B cell (primary cell): ENCODE measurements around the gene PI4KB. TPM values are rescaled to one million over a fixed set of nuclear protein-coding genes. Genes with fewer than 3 reads are reported as not detected.

Experiments used
- ATAC-seq: fragments of 200-7000 bp; cut with Tn5 transposase; one replicate; pipeline ENCODE4 v1.10.0; 2021; ENCODE audit warnings: low read depth, mild to moderate bottlenecking, moderate number of reproducible peaks, moderate library complexity
- CTCF ChIA-PET: fragments of 350-600 bp; sonication (Branson Sonifier 250); formaldehyde crosslinking; loops from one replicate; lab custom pipeline; 2021; ENCODE audit warnings: antibody characterized with exemption, inconsistent platforms; lab: Charles Lee
- POLR2A ChIA-PET: fragments of 350-600 bp; sonication (Branson Sonifier 250); formaldehyde crosslinking; loops from one replicate; lab custom pipeline; 2021; ENCODE audit warnings: antibody characterized with exemption; lab: Charles Lee
- DNase-seq: peaks from one replicate; pipeline ENCODE4 v3.0.0; 2013
- H2AFZ ChIP-seq: 2 replicates; pipeline ENCODE4 v1.6.1; 2012; ENCODE audit warnings: mild to moderate bottlenecking, low read depth, low read length; ENCODE audit not compliant: insufficient read depth, poor library complexity, severe bottlenecking
- H3K27ac ChIP-seq, 2 donors: 1 replicate in 1 of 2; 2 replicates in 1 of 2; pipeline ENCODE4 v1.5.1; 2012 to 2013; ENCODE audit warnings: low read length in 2 of 2, mild to moderate bottlenecking in 2 of 2, moderate library complexity in 1 of 2
- H3K27me3 ChIP-seq, 4 experiments: fragments of 200-600 bp in 1 of 4; sonication (generic) in 1 of 4; replicated peaks in 1 of 4; 1 replicate in 2 of 4; 2 replicates in 2 of 4; pipeline versions ENCODE4 v1.6.1 to v1.7.0; 2013 to 2016; ENCODE audit warnings: low read length in 3 of 4, mild to moderate bottlenecking in 2 of 4, mixed read lengths in 1 of 4, moderate library complexity in 1 of 4; ENCODE audit not compliant: insufficient read depth in 4 of 4, control insufficient read depth in 3 of 4; ENCODE audit errors: control extremely low read depth in 1 of 4
- H3K36me3 ChIP-seq, 2 experiments: replicated peaks in 1 of 2; 1 replicate in 1 of 2; 2 replicates in 1 of 2; pipeline versions ENCODE4 v1.6.1 to v1.7.1; 2013; ENCODE audit warnings: low read length in 1 of 2; ENCODE audit not compliant: insufficient read depth in 2 of 2, control insufficient read depth in 1 of 2; ENCODE audit errors: control extremely low read depth in 1 of 2, extremely low read depth in 1 of 2
- H3K4me1 ChIP-seq, 2 donors: fragments of 200-600 bp in 1 of 2; sonication (generic) in 1 of 2; 1 replicate in 1 of 2; 2 replicates in 1 of 2; pipeline versions ENCODE4 v1.5.1 to v1.6.1; 2013 to 2017; ENCODE audit warnings: low read length in 2 of 2; ENCODE audit not compliant: control insufficient read depth in 2 of 2, insufficient read depth in 2 of 2
- H3K4me2 ChIP-seq: replicated peaks from 2 replicates; pipeline ENCODE3; 2012; ENCODE audit warnings: mild to moderate bottlenecking, low read depth, low read length; ENCODE audit not compliant: poor library complexity, severe bottlenecking
- H3K4me3 ChIP-seq, 5 experiments: fragments of 200-600 bp in 1 of 5; sonication (generic) in 1 of 5; 1 replicate in 3 of 5; 2 replicates in 2 of 5; pipeline versions ENCODE4 v1.5.1 to v1.7.0; 2011 to 2016; ENCODE audit warnings: low read length in 4 of 5, mild to moderate bottlenecking in 4 of 5, low read depth in 2 of 5, control low read depth in 1 of 5, moderate library complexity in 1 of 5; ENCODE audit not compliant: insufficient read depth in 1 of 5; ENCODE audit errors: control extremely low read depth in 1 of 5, extremely low read depth in 1 of 5
- H3K79me2 ChIP-seq: fragments of 200-600 bp; sonication (generic); one replicate; pipeline ENCODE4 v1.6.0; 2016; ENCODE audit warnings: low read length; ENCODE audit not compliant: control insufficient read depth, insufficient read depth
- H3K9ac ChIP-seq: fragments of 200-600 bp; sonication (generic); 2 replicates; pipeline ENCODE4 v1.6.1; 2017; ENCODE audit warnings: mild to moderate bottlenecking, low read length, moderate library complexity
- H3K9me3 ChIP-seq, 3 donors: one replicate each; pipeline versions ENCODE4 v1.6.1 to v1.7.1; 2013; ENCODE audit warnings: low read length in 2 of 3; ENCODE audit not compliant: control insufficient read depth in 2 of 3, insufficient read depth in 1 of 3; ENCODE audit errors: control extremely low read depth in 1 of 3
- H4K20me1 ChIP-seq: 2 replicates; pipeline ENCODE4 v1.6.0; 2012; ENCODE audit warnings: mild to moderate bottlenecking, low read length; ENCODE audit not compliant: insufficient read depth, control insufficient read depth, poor library complexity, severe bottlenecking
- H3K27ac Mint-ChIP-seq: one replicate; pipeline ENCODE4 v1.8.0; 2021; ENCODE audit warnings: mixed read lengths
- H3K27me3 Mint-ChIP-seq: one replicate; pipeline ENCODE4 v1.8.0; 2021; ENCODE audit warnings: mixed read lengths
- H3K4me1 Mint-ChIP-seq: one replicate; pipeline ENCODE4 v1.8.0; 2021; ENCODE audit warnings: mixed read lengths
- H3K4me3 Mint-ChIP-seq: one replicate; pipeline ENCODE4 v1.8.0; 2021; ENCODE audit warnings: mixed read lengths
- H3K9me3 Mint-ChIP-seq: one replicate; pipeline ENCODE4 v1.8.0; 2022; ENCODE audit warnings: mixed read lengths; ENCODE audit not compliant: insufficient read depth
- EZH2 ChIP-seq: IDR thresholded peaks from 2 replicates; pipeline ENCODE4 v1.6.1; 2012; ENCODE audit warnings: borderline replicate concordance, low read depth, mild to moderate bottlenecking, moderate library complexity, low read length; ENCODE audit not compliant: insufficient read depth, poor library complexity, severe bottlenecking
- WGBS: methylation state at CpG from one replicate; pipeline ENCODE4 v1.1.5; 2013; ENCODE audit warnings: missing lambda C conversion rate; ENCODE audit not compliant: insufficient coverage; 5-methylcytosine and 5-hydroxymethylcytosine counted together
- intact Hi-C: fragments of 100-400 bp; cut with micrococcal nuclease; formaldehyde crosslinking; loops from one replicate; pipeline ENCODE4 v1.10.0; 2022
- polyA plus RNA-seq: library from polyadenylated mRNA; depleted of rRNA; stranded (reverse); fragments of >200 nt; gene quantifications from 2 replicates; pipeline ENCODE4 v1.2.3, GENCODE V29; 2012
- total RNA-seq, 2 donors: library from RNA; stranded (reverse); fragments of 120-200 nt in 1 of 2; gene quantifications; 1 replicate in 1 of 2; 2 replicates in 1 of 2; pipeline versions ENCODE4 v1.2.3 to v1.2.4, GENCODE V29; 2013 to 2022
- TF ChIP-seq, protein P1 (sequence below): fragments of 200-600 bp; IDR thresholded peaks from one replicate; pipeline ENCODE4 v1.8.0; 2022; ENCODE audit warnings: antibody characterized with exemption, mild to moderate bottlenecking

The PI4KB gene
- total and polyA plus RNA-seq, 2 donors (not counting 1 experiment from before 2014, with no cell fraction given), result 110 to 138 TPM

DNA sequence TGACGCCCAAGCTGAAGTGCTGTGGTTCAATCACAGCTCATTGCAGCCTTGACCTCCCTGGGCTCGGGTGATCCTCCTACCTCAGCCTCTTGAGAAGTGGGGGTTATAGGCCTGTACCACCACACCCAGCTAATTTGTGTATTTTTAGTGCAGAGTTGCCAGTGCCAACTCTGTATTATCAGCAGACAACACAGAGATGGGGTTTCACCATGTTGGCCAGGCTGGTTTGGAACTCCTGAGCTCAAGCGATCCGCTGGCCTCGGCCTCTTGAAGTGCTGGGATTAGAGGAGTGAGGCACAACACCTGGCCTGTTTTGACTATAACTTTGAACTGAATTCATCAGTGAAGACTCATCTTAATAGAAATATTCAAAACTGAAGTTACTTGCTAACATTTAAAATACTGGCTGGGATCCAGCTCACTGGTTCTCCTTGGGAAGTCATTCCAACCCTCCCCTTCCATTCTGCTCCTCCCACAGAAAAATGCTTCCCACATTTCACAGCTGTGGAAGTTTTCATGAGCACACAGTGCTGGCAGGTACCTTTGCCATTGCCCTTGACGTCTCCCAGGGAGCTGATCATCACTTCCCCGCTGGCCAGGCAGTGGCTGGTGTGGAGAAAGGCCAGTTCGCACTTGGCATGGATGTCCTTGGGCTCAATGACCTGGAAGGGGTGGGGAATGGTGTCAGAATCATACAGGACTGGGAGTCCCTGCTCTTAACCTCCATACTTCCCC, 40.6 kb upstream of the PI4KB start:
- H4K20me1 ChIP-seq, result no peaks in the 10 kb centered on the region
- no CpG with 5 or more reads among the region's 8 CpGs for WGBS
- Mint-ChIP-seq H3K4me3 (no peak overlapping the region), H3K4me1 (no peaks in the 10 kb centered on the region), H3K27me3 (no peaks in the 10 kb centered on the region), H3K9me3 (no peaks in the 10 kb centered on the region), H3K27ac (no peak overlapping the region)
- POLR2A ChIA-PET, result no interaction called here
- intact Hi-C loops, result no loop called here
- H3K27ac ChIP-seq, result no peak overlapping the region
- CTCF ChIA-PET, result no interaction called here
- TF ChIP-seq, protein P1, sequence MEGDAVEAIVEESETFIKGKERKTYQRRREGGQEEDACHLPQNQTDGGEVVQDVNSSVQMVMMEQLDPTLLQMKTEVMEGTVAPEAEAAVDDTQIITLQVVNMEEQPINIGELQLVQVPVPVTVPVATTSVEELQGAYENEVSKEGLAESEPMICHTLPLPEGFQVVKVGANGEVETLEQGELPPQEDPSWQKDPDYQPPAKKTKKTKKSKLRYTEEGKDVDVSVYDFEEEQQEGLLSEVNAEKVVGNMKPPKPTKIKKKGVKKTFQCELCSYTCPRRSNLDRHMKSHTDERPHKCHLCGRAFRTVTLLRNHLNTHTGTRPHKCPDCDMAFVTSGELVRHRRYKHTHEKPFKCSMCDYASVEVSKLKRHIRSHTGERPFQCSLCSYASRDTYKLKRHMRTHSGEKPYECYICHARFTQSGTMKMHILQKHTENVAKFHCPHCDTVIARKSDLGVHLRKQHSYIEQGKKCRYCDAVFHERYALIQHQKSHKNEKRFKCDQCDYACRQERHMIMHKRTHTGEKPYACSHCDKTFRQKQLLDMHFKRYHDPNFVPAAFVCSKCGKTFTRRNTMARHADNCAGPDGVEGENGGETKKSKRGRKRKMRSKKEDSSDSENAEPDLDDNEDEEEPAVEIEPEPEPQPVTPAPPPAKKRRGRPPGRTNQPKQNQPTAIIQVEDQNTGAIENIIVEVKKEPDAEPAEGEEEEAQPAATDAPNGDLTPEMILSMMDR, result no peak
- no peak for TF ChIP-seq EZH2
- no peak overlapping the region for H3K4me3 ChIP-seq
- H3K79me2 ChIP-seq, result no peaks in the 10 kb centered on the region
- H3K4me1 ChIP-seq, result peaks cover 0 to 4% of the 10 kb centered on the region in 2 donors
- H3K27me3 ChIP-seq, result peaks cover 0 to 5% (median 0%) of the 10 kb centered on the region in 4 experiments
- H3K36me3 ChIP-seq, result no peaks in the 10 kb centered on the region
- DNase-seq (no peak), ATAC-seq (no peak)
- no peak overlapping the region for H3K9ac ChIP-seq
- no peak overlapping the region for H3K4me2 ChIP-seq
- H3K9me3 ChIP-seq, result peaks cover 0 to 1% (median 0%) of the 10 kb centered on the region in 3 donors
- no peak overlapping the region for H2AFZ ChIP-seq

DNA sequence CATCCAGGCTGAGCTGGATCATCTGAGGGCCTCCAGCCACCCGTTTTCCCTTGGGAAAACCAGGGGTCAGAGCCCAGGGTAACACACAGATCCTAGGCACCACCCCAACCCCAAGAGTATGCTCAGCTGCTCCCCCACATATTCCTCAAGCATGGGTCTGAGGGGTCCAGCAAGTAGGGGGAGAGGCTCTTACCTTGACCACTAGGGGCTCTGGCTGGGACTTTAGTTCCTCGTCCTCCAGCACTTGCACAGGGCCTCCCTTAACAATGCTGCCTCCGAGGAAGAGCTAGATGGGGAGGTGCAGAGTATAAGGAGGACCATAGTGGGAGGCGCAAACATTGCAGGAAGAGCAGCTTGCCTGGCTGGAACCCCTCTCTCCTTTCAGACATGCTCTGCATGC, 37.8 kb upstream of the PI4KB start:
- H3K4me3 Mint-ChIP-seq, result no peak overlapping the region
- Histone ChIP-seq H3K9ac (no peak overlapping the region), H3K27ac (no peak overlapping the region), H3K4me1 (peaks cover 0 to under 1% of the 10 kb centered on the region in 2 donors), H3K36me3 (no peaks in the 10 kb centered on the region), H3K79me2 (no peaks in the 10 kb centered on the region), H2AFZ (no peak overlapping the region), H3K4me3 (no peak overlapping the region), H3K27me3 (peaks cover 0 to 5% (median 0%) of the 10 kb centered on the region in 4 experiments), H4K20me1 (no peaks in the 10 kb centered on the region), H3K9me3 (peaks cover 0 to 9% (median 7%) of the 10 kb centered on the region in 3 donors), H3K4me2 (no peak overlapping the region)
- WGBS, result 91% methylated on average over 3 of the region's 4 CpGs
- TF ChIP-seq, protein P1, result no peak
- no peak for TF ChIP-seq EZH2
- H3K4me1 Mint-ChIP-seq, result no peaks in the 10 kb centered on the region
- H3K27me3 Mint-ChIP-seq, result no peaks in the 10 kb centered on the region
- H3K9me3 Mint-ChIP-seq, result no peaks in the 10 kb centered on the region
- POLR2A ChIA-PET, result interaction anchor here (0.5 kb wide), 1 partner anchor 16 kb away, joined by 4 read pairs; no protein-coding TSS in a partner anchor
- CTCF ChIA-PET, result interaction anchor here (0.5 to 0.9 kb wide), 4 partner anchors 15 to 146 kb away, joined by 3 read pairs; no protein-coding TSS in a partner anchor
- DNase-seq (no peak), ATAC-seq (no peak)
- H3K27ac Mint-ChIP-seq, result no peak overlapping the region
- intact Hi-C loops, result no loop called here
